Effector CD8-positive, alpha-beta T cell (primary cell): ENCODE results near the gene PCNT.
"Not testable (repeated sequence)": the region's sequence is repeated elsewhere in the genome, so short reads cannot be mapped to it uniquely, and the experiment has no call there.

ENCODE experiments used
- DNase-seq: peaks from one replicate; lab custom pipeline; 2025; lab: John Stamatoyannopoulos, UW

The PCNT gene

DNA sequence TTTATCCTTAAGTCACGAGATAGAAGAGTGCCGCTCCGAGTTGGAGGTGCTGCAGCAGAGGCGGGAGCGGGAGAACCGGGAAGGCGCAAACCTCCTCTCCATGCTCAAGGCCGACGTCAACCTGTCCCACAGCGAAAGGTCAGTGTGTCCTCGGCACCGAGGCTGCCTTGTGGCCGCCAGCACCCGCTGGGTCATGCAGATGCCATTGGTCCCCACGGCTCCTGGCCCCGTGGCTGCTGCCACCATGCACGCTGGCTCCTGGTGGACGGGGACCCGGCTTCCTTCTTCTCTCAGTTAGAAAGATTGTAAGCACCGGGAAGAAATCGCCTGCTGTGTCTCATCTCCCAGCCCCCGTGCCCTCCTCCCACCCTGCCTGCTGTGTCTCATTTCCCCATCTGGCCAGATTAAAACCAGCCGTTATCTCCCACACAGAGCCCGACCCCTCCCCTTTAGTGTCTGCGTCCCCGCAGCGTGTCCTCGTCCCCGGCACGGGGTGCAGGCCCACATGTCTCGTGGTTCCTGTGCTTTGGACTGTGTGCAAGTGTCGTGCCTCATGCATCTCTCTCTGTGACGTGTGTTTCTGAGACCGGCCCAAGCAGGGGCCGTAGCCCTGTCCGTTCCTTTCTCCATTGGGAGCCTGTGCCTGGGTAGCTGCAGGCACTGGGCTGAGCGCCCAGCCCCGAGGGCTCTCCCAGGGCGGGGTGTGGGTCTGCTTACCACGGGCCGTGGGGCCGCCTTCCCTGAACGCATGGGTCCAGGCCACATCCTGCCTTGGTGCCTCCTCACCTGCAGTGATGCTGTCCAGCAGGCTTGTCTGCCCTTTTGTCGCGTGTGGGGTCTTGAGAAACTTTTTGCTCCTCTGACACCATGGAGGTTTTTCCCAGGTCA lies 62.1 kb downstream of the PCNT start:
- DNase-seq, result no peak

DNA sequence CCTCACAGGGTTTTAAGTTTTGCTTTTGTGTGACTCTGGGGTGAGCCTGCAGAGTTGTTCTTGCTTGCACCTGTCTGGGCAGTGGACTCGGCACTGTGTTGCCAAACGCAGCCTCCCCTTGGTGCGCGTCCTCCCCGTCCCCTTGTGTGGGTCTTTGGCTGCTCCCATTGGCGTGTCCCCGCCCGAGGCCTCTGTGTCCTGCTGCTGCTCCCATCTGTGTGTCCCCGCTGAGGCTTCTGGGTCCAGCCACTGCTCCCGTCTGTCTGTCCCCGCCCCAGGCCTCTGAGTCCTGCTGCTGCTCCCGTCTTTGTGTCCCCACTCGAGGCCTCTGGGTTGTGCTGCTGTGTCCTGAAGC lies 62.8 kb downstream of the PCNT start:
- DNase-seq, result no peak

DNA sequence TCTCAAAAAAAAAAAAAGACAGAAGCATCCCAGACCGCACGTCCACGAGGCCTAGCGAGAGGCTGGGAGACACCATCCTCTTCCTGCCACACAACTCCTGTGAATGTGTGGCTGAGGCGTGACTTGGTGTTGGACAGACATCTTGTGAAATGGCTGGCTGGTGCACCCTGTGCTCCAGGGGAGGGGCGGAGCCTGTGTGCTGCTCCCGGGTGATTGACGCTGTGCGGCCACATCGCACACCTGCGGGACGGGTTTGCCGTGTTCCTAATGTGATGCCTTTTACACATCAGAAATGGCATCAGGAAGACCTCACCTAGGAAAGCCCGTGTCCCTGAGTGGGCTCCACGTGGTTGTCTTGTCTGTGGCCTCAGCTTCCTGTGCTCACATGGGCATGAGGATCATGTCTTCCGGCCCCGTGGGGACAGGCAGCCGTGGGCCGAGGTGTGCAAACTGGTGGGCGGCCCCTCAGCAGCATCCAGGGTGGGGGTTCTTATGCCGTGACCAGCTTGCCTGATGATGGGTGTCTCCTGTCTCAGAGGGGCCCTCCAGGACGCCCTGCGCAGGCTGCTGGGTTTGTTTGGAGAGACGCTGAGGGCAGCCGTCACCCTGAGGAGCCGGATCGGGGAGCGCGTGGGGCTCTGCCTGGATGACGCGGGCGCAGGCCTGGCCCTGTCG lies 64.4 kb downstream of the PCNT start:
- DNase-seq, result no peak

DNA sequence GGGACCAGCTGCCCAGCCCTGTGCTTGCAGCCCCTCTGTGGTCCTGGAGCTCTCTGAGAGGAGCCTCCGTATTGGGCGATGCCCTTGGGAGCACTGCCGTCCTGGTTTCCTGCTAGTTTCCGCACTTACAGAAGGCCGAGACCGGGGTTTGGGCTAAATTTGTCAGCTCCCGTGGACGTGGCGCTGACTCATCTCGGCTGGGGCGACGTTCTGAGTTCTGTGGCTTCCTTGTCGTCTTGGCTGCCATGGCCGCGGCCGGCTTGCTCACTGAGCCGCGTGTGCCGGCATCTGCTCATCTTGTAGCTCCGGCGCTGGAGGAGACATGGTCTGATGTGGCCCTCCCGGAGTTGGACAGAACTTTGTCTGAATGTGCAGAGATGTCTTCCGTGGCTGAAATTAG lies 64.9 kb downstream of the PCNT start:
- DNase-seq, result no peak

DNA sequence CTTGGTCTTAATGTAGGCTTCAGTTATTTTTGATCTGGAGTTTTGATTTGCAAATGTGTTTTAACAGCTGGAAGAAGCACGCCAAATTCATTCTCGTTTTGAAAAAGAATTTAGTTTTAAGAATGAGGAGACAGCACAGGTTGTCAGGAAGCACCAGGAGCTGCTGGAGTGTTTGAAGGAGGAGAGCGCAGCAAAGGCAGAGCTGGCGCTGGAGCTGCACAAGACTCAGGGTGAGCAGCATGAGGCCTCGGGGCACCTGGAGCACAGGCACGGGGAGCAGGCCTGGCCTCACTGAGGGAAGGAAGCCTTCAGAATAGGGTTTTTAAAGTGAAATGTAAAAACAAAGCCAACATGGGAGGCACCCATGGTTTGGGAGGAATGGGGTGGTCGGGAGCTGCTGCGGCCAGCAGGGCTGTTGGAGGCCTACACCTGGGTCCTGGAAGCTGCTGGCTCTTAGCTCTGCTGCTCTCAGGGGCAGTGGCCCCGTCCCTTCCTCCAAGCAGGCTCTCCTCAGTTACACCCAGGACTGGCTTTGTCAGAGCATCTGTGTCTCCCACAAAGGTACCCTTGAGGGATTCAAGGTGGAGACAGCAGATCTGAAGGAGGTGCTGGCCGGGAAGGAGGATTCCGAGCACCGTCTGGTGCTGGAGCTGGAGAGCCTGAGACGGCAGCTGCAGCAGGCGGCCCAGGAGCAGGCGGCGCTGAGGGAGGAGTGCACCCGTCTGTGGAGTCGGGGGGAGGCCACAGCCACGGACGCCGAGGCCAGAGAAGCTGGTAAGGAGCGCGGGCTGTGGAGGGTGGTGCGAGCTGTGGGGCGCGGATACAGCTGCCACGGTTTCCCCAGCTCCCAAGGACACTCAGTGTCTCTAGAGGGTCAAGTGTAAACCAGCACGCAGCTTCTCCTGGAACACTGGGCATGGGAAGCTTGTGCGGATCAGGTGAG lies 66.9 kb downstream of the PCNT start:
- DNase-seq, result no peak

DNA sequence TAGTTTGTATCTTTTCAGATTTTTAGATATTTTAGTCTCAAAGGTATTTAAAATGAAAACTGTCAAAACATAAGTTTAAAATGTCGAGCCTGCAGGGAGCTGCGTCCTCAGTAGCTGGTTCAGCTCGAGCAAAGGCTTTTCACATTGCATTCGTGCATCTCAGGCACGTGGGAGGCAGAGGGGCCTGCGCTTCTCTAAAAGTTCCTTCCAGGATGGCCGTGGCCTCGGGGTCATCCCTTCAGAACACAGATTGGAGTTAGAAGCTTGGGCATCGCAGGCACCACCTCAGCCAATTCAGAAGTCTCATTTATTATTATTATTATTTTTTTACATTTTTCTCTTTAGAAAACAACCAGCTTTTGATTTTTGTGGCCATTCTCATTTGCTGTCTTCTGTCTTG lies 67.8 kb downstream of the PCNT start:
- DNase-seq, result no peak

DNA sequence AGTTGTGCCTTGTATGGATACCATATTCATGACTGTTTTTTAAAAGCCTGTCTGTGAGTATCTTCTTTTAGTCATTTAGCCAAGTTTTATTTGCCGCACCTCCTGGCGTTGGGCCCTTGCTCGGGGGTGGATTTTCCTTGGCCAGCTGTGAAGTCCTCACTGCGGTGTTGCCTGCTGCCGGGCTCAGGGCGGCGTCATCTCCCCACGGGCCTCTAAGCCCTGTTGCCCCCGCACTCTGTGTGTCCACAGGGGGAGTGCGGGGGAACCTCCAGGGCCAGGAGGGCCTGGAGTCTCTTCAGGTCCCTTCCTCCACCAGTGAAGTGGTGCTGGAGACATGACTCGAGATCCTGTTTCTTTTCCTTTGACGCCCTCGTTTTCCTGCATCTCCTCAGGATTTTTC lies 69.0 kb downstream of the PCNT start:
- no peak for DNase-seq

DNA sequence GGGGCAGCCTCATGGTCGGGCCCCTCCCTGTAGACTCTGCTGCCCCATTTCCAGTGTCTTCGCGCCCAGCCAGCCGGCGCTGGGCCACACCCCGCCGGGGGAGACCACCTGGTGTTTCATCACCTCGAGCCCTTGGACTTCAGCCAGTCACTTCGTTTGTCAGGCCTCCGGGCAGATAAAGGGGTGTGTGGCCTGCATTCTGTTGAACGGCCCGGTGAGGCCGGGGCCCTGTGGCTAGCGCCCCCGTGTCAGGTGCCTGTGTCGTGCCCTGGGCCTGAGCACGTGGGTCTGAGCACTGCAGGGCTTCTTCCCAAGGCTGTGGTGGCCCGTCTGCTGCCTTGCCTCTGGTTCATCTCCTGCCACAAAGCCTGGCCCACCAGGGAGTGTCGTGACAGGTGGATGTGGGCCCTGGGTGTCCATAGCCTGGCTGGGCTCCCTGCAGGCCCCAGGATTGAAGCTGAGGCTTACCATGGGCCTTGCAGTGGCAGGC lies 69.5 kb downstream of the PCNT start:
- DNase-seq, result no peak

DNA sequence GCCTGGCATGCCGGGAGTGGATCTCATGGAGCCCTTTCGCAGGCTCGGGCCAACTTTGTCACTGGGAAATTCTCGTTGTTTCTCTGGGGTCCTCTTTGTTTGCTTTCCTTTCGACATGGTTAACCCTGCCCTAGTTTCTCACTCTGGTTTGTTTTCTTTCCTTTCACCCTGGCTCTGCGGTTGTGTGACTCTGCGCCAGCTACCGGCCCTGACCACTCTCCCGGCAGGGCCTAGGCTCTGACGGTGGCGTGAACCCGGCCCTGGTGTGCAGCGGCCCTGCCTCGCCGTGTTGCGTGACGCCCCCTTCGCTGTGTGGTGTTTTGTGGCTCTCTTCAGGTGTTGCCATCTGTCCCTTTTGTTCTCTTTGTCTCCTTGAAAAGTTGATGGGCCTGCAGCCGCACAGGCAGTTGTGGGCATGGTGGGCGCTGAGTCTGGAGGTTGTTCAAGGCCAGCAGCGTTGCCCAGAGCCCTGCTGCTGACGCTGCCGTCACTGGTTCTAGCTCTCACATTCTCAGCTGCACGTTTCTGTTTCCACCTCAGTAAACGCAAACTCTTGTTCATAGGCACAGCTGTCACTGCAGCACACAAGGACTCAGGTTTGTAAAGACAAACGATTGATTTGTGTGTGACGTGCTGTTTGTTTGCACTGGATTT lies 70.1 kb downstream of the PCNT start:
- no peak for DNase-seq

DNA sequence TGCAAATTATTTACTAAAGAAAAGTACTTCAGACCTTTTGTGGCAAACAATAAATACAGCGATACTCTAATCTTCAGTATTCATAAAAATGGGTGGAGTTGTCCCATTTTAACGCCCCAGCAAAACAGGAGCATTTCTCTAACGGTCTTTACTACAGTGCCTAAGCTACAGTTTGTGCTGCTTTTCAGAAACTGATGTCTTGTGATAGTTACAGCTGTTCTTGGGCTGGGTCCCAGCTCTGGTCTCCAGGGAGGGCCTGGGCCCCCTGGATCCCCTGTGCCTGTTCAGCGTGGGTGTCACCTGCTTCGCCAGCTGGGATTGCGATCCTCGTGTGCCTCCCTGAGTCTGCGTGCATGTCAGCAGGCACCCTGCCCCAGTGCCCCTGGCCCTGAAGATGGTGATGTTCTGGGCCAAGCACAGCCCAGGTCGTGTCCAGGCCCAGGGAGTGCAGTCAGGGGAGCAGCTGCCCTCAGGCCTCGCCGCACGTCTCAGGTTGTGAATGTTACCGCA lies 70.7 kb downstream of the PCNT start:
- DNase-seq, result no peak

DNA sequence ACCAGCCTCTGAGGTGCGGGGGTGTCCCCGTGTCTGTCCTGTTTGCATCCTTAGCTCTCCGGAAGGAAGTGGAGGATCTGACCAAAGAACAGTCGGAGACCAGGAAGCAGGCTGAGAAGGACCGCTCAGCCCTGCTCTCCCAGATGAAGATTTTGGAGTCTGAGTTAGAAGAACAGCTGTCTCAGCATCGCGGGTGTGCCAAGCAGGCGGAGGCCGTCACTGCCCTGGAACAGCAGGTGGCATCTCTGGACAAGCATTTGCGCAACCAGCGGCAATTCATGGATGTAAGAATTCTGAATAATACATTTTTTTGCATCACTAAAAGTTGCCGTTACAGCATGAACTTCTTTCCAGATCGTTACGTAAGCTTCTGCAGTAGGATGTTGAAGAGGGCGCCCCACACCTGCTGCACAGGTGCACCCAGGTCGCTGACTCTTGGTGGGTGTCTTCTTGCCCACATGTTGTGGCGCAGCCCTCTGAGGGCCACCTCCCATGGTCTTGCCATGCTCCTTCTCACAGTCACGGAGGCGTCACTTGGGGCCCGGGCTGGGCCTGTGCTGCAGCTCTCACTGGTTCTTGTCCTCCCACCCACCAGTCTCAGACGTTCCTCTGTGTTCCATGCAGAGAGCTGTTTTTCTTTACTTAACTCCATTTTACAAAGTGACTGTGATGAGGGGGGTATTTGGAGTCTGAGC lies 73.4 kb downstream of the PCNT start:
- no peak for DNase-seq

DNA sequence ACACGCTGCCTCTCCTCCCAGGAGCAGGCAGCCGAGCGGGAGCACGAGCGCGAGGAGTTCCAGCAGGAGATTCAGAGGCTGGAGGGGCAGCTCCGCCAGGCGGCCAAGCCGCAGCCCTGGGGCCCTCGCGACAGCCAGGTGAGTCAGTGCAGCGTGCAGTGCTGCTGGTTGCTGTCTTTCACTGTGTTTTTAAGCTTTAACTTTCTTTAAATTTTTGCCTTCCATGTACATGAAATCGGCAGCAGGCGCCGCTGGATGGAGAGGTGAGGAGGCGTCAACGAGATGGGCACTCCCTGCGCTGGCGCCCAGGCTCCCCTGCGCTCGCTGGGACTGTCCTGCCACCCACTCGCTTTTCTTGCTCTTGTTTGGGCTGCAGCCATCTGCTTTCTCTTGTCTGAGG lies 74.0 kb downstream of the PCNT start:
- DNase-seq, result no peak

DNA sequence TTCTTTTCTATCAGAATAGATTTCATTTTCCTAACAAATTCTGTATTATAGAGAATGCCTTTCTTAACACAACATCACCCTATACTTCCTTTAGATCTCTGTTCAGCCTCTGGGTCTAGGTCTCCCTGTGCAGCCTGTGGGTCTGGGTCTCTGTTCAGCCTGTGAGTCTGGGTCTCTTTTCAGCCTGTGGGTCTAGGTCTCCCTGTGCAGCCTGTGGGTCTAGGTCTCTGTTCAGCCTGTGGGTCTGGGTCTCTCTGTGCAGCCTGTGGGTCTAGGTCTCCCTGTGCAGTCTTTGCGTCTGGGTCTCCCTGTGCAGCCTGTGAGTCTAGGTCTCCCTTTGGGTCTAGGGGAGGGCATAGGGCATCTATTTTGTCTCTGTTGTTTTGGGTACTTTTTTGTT lies 75.2 kb downstream of the PCNT start:
- no peak for DNase-seq

DNA sequence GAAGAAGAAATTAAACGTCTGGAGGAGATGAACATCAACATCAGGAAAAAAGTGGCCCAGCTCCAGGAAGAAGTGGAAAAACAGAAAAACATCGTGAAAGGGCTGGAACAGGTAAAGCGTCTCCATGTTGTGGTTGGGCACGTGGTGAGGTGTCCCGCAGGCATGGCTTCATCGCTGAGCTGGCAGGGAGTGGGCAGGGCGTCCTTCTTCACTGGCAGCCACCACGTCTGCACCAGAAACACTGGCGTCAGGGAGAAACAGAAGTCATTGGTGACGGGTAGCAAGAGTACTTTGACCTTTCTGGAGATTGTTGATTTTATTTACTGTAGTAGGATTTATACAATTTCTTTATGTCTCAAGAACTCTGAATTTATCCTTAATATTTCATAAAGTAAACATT lies 75.7 kb downstream of the PCNT start:
- DNase-seq, result no peak

DNA sequence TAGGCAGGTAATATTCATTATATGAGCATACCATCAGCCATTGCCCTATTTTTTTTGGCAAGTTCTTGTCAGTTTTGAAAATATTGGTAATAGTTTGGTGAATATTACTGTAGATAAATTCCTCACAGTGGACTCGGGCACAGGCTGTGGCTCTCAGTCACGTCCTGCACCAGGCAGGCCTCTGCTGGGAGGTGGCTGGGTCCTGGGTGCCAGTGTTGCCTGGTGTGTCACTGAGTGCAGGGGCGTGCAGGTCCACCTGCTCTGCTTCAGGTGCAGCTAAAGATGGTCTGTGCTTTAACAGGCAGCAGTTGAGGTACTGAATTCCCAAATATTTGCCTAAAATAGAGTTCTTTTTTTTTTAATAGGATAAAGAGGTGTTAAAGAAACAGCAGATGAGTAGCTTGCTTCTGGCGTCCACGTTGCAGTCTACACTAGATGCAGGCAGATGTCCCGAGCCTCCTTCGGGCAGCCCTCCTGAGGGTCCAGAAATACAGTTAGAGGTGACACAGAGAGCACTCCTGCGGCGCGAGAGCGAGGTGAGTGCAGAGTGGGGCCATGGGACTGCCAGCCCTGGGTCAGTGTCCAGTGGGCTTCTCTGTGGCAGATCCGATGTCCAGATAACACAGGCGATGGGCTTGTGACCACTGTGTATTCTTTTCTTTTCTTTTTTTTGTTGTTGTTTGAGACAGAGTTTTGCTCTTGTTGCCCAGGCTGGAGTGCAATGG lies 77.4 kb downstream of the PCNT start:
- DNase-seq, result no peak

DNA sequence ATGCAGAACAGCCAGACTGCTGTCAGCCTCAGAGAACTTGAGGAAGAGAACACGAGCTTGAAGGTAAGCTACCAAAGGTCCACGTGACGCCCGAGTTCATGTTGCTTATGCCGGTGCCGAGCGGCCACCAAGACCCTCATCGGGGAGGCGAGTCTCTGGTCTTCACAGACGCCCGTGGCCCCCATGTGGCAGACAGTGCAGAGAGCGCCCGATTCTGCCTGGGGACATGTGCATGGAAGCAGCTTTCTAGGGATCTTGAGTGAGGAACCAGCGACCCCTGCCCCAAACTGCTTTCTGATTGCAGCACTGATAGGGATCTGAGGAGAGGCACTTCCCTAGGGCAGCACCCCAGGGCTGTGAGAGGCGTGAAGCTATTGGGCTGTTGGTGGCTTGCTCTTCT lies 78.5 kb downstream of the PCNT start:
- no peak for DNase-seq

DNA sequence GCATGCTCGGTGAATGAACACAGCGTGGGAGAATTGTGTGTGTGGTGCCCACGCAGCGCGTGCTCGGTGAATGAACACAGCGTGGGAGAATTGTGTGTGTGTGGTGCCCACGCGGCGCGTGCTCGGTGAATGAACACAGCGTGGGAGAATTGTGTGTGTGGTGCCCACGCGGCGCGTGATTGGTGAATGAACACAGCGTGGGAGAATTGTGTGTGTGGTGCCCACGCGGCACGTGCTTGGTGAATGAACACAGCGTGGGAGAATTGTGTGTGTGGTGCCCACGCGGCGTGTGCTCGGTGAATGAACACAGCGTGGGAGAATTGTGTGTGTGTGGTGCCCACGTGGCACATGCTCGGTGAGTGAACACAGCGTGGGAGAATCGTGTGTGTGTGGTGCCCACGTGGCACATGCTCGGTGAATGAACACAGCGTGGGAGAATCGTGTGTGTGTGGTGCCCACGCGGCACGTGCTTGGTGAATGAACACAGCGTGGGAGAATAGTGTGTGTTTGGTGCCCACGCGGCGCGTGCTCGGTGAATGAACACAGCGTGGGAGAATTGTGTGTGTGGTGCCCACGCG lies 79.4 kb downstream of the PCNT start:
- not testable (repeated sequence) for DNase-seq

DNA sequence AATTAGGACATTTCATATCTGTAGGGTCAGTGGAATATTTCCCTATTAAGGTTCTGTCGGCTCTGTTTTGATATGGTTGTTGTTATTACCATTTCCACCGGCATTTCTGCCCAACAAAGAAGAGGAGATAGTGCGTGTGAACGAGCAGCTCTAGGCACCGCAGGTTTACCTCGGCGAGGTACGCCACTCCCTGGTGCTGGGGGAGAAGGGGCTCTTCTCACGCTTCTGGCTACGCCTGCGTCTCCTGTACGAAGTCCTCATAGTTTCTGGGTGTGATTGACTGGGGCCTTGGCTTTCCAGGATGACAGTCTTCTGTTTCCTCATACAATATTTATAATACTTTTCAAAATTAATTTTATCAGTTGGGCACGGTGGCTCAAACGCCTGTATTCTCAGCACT lies 80.3 kb downstream of the PCNT start:
- DNase-seq, result no peak

DNA sequence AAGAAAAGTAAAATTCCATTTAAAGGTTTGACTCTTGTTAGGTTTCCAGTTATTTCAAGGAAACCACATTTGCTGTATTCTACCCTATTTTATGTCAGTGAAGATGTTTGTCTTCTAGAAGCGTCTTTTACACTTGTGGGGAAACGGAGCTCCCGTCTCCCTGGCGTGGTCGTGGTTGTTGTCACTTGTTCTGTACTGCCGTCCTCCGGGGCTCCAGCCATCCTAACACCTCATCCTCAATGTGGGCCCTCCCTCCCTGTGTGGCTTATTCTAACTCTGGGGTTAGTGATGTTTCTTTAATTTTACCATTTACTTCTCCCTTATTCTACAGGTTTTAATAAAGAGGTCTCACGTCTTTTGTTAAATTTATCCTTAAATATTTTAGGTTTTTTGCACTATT lies 82.0 kb downstream of the PCNT start:
- no peak for DNase-seq
